GM18951 (cell line): ENCODE data around the gene IL23A.

ENCODE experiments used
- POLR2A ChIP-seq: IDR thresholded peaks from 4 replicates; pipeline ENCODE4 v1.6.1; 2011; ENCODE audit warnings: mild to moderate bottlenecking; ENCODE audit not compliant: insufficient read length, insufficient read depth; ENCODE audit errors: extremely low read depth
- in situ Hi-C: fragments of 300-500 bp; cut with MboI; formaldehyde crosslinking; loops from one replicate; pipeline ENCODE4 v1.12.0; 2022; ENCODE audit warnings: low sequenced_read_pairs, mixed read lengths, inconsistent platforms; ENCODE audit not compliant: unreplicated experiment

The IL23A gene

GRCh38 chr12:56361487-56362129 lies 22.9 kb downstream of the IL23A start:
- in situ Hi-C loops, result no loop called here
- peak; percentile 13 for TF ChIP-seq POLR2A

- in situ Hi-C loops, result no loop called here
- TF ChIP-seq POLR2A, result no peak
Measured at GRCh38 chr12:56362130-56363059, 23.7 kb downstream of the IL23A start, which contains the start of gene APOF. APOF (minus strand) TSS chr12:56362857; CDS start chr12:56362745, 112 bp downstream.

GRCh38 chr12:56366948-56367347 lies 28.3 kb downstream of the IL23A start:
- in situ Hi-C loops, result no loop called here
- TF ChIP-seq POLR2A, result no peak

GRCh38 chr12:56373515-56373914 lies 34.8 kb downstream of the IL23A start:
- in situ Hi-C loops, result no loop called here

GRCh38 chr12:56374726-56375597 lies 36.3 kb downstream of the IL23A start:
- in situ Hi-C loops, result no loop called here
- TF ChIP-seq POLR2A, result no peak

More at GRCh38 chr12:56373515-56373914, 34.8 kb downstream of the IL23A start:
- TF ChIP-seq POLR2A, result no peak

GRCh38 chr12:56375598-56376434 lies 37.1 kb downstream of the IL23A start:
- in situ Hi-C loops, result no loop called here

GRCh38 chr12:56377310-56377988 lies 38.8 kb downstream of the IL23A start:
- in situ Hi-C loops, result no loop called here
- TF ChIP-seq POLR2A, result no peak

More at GRCh38 chr12:56375598-56376434, 37.1 kb downstream of the IL23A start:
- no peak for TF ChIP-seq POLR2A

GRCh38 chr12:56377989-56378316 lies 39.3 kb downstream of the IL23A start:
- TF ChIP-seq POLR2A, result no peak
- in situ Hi-C loops, result no loop called here

- in situ Hi-C loops, result no loop called here
- no peak for TF ChIP-seq POLR2A
Measured at GRCh38 chr12:56382611-56383010, 43.9 kb downstream of the IL23A start.

- no peak for TF ChIP-seq POLR2A
- in situ Hi-C loops, result no loop called here
Measured at GRCh38 chr12:56385873-56386272, 47.2 kb downstream of the IL23A start.

- no peak for TF ChIP-seq POLR2A
Measured at GRCh38 chr12:56387152-56387736, 48.6 kb downstream of the IL23A start.

More at GRCh38 chr12:56387152-56387736, 48.6 kb downstream of the IL23A start:
- in situ Hi-C loops, result no loop called here
